Activated T-helper 17 cell treated with anti-CD3 and anti-CD28 coated beads, Interleukin-2, amount 50 U/mL, for 72 hours (primary cell): ENCODE measurements around the gene MSANTD2. TPM values are rescaled to one million over a fixed set of nuclear protein-coding genes. Genes with fewer than 3 reads are reported as not detected.

Experiments
- ATAC-seq: fragments of 150-1000 bp; cut with Tn5 transposase; replicated peaks from 2 replicates; pipeline ENCODE4 v1.10.0; 2021; ENCODE audit warnings: mild to moderate bottlenecking, moderate library complexity
- H3K27ac Mint-ChIP-seq: one replicate; pipeline ENCODE4 v1.8.0; 2022; ENCODE audit warnings: mixed read lengths
- H3K27me3 Mint-ChIP-seq: one replicate; pipeline ENCODE4 v1.8.0; 2022; ENCODE audit warnings: mixed read lengths
- H3K36me3 Mint-ChIP-seq: one replicate; pipeline ENCODE4 v1.8.0; 2022; ENCODE audit warnings: low read depth, mild to moderate bottlenecking, mixed read lengths
- H3K4me1 Mint-ChIP-seq: one replicate; pipeline ENCODE4 v1.8.0; 2022; ENCODE audit warnings: mixed read lengths
- H3K4me3 Mint-ChIP-seq: one replicate; pipeline ENCODE4 v1.8.0; 2022; ENCODE audit warnings: mild to moderate bottlenecking, mixed read lengths
- H3K9me3 Mint-ChIP-seq: one replicate; pipeline ENCODE4 v1.8.0; 2022; ENCODE audit warnings: mixed read lengths
- total RNA-seq, 2 donors: library from RNA; stranded (reverse); gene quantifications; one replicate each; pipeline ENCODE4 v1.2.3, GENCODE V29; 2022

MSANTD2 gene
- 10 to 100 TPM in 1 of 2 donors, 1 to 10 TPM in 1; 6.9 to 10.6 TPM for total RNA-seq

GRCh38 chr11:124800226-124800929, at the start of gene MSANTD2:
MSANTD2 (minus strand) TSS chr11:124800406; CDS start chr11:124800380, 26 bp downstream.
- Mint-ChIP-seq H3K4me3 (peak within 1 kb of the TSS; percentile 85), H3K36me3 (peaks cover 4% of the 10 kb centered on the region), H3K27ac (peak within 1 kb of the TSS; percentile 89), H3K4me1 (peaks cover 13% of the 10 kb centered on the region), H3K27me3 (no peaks in the 10 kb centered on the region), H3K9me3 (no peaks in the 10 kb centered on the region)
- peak; percentile 94 for ATAC-seq

GRCh38 chr11:124846070-124846673, 46.0 kb upstream of the MSANTD2 start:
- H3K27ac Mint-ChIP-seq, result no peak overlapping the region
- H3K27me3 Mint-ChIP-seq, result peaks cover 84% of the 10 kb centered on the region
- no peaks in the 10 kb centered on the region for H3K36me3 Mint-ChIP-seq
- H3K4me1 Mint-ChIP-seq, result no peaks in the 10 kb centered on the region
- H3K9me3 Mint-ChIP-seq, result no peaks in the 10 kb centered on the region
- no peak overlapping the region for H3K4me3 Mint-ChIP-seq
- ATAC-seq, result no peak

GRCh38 chr11:124844664-124845079, 44.5 kb upstream of the MSANTD2 start:
- no peak for ATAC-seq
- Mint-ChIP-seq H3K4me3 (no peak overlapping the region), H3K27ac (no peak overlapping the region), H3K36me3 (no peaks in the 10 kb centered on the region), H3K4me1 (no peaks in the 10 kb centered on the region), H3K27me3 (peaks cover 86% of the 10 kb centered on the region), H3K9me3 (no peaks in the 10 kb centered on the region)

GRCh38 chr11:124843616-124843910, 43.4 kb upstream of the MSANTD2 start:
- H3K4me3 Mint-ChIP-seq, result no peak overlapping the region
- ATAC-seq, result no peak
- no peaks in the 10 kb centered on the region for H3K4me1 Mint-ChIP-seq
- peaks cover 84% of the 10 kb centered on the region for H3K27me3 Mint-ChIP-seq
- H3K9me3 Mint-ChIP-seq, result no peaks in the 10 kb centered on the region
- no peaks in the 10 kb centered on the region for H3K36me3 Mint-ChIP-seq
- H3K27ac Mint-ChIP-seq, result no peak overlapping the region

GRCh38 chr11:124842305-124842704, 42.1 kb upstream of the MSANTD2 start:
- Mint-ChIP-seq H3K9me3 (no peaks in the 10 kb centered on the region), H3K36me3 (no peaks in the 10 kb centered on the region), H3K4me1 (no peaks in the 10 kb centered on the region), H3K27me3 (peaks cover 79% of the 10 kb centered on the region), H3K4me3 (no peak overlapping the region), H3K27ac (no peak overlapping the region)
- no peak for ATAC-seq

- H3K27ac Mint-ChIP-seq, result no peak overlapping the region
- H3K4me1 Mint-ChIP-seq, result no peaks in the 10 kb centered on the region
- H3K27me3 Mint-ChIP-seq, result peaks cover 75% of the 10 kb centered on the region
- ATAC-seq, result no peak
- no peaks in the 10 kb centered on the region for H3K36me3 Mint-ChIP-seq
- no peaks in the 10 kb centered on the region for H3K9me3 Mint-ChIP-seq
- H3K4me3 Mint-ChIP-seq, result no peak overlapping the region
These were observed 41.6 kb upstream of the MSANTD2 start for GRCh38 chr11:124841840-124842239.

GRCh38 chr11:124841201-124841600, 41.0 kb upstream of the MSANTD2 start:
- Mint-ChIP-seq H3K36me3 (no peaks in the 10 kb centered on the region), H3K27me3 (peaks cover 68% of the 10 kb centered on the region), H3K9me3 (no peaks in the 10 kb centered on the region), H3K4me3 (no peak overlapping the region), H3K4me1 (peaks cover 3% of the 10 kb centered on the region), H3K27ac (no peak overlapping the region)
- ATAC-seq, result no peak

- peak overlapping the region; percentile 53 for H3K4me3 Mint-ChIP-seq
- H3K27me3 Mint-ChIP-seq, result peaks cover 64% of the 10 kb centered on the region
- peaks cover 3% of the 10 kb centered on the region for H3K4me1 Mint-ChIP-seq
- ATAC-seq, result no peak
- H3K9me3 Mint-ChIP-seq, result no peaks in the 10 kb centered on the region
- H3K27ac Mint-ChIP-seq, result no peak overlapping the region
- no peaks in the 10 kb centered on the region for H3K36me3 Mint-ChIP-seq
These were observed 40.5 kb upstream of the MSANTD2 start for GRCh38 chr11:124840666-124841065.

GRCh38 chr11:124839972-124840621, 39.9 kb upstream of the MSANTD2 start:
- H3K27ac Mint-ChIP-seq, result no peak overlapping the region
- peak overlapping the region; percentile 53 for H3K4me3 Mint-ChIP-seq
- peaks cover 3% of the 10 kb centered on the region for H3K4me1 Mint-ChIP-seq
- peaks cover 63% of the 10 kb centered on the region for H3K27me3 Mint-ChIP-seq
- no peak for ATAC-seq
- H3K36me3 Mint-ChIP-seq, result no peaks in the 10 kb centered on the region
- H3K9me3 Mint-ChIP-seq, result no peaks in the 10 kb centered on the region

GRCh38 chr11:124839128-124839971, 39.1 kb upstream of the MSANTD2 start:
- Mint-ChIP-seq H3K27ac (no peak overlapping the region), H3K9me3 (no peaks in the 10 kb centered on the region), H3K4me3 (peak overlapping the region; percentile 53), H3K4me1 (peaks cover 3% of the 10 kb centered on the region), H3K27me3 (peaks cover 55% of the 10 kb centered on the region), H3K36me3 (no peaks in the 10 kb centered on the region)
- ATAC-seq, result no peak

GRCh38 chr11:124838805-124839127, 38.6 kb upstream of the MSANTD2 start:
- Mint-ChIP-seq H3K27me3 (peaks cover 51% of the 10 kb centered on the region), H3K9me3 (no peaks in the 10 kb centered on the region), H3K4me1 (peaks cover 3% of the 10 kb centered on the region), H3K4me3 (no peak overlapping the region), H3K27ac (no peak overlapping the region), H3K36me3 (no peaks in the 10 kb centered on the region)
- no peak for ATAC-seq

GRCh38 chr11:124837491-124837856, 37.3 kb upstream of the MSANTD2 start:
- H3K36me3 Mint-ChIP-seq, result no peaks in the 10 kb centered on the region
- H3K4me3 Mint-ChIP-seq, result peak overlapping the region; percentile 63
- H3K27me3 Mint-ChIP-seq, result peaks cover 45% of the 10 kb centered on the region
- peak; percentile 25 for ATAC-seq
- peak overlapping the region; percentile 39 for H3K27ac Mint-ChIP-seq
- no peaks in the 10 kb centered on the region for H3K9me3 Mint-ChIP-seq
- H3K4me1 Mint-ChIP-seq, result peaks cover 3% of the 10 kb centered on the region

- Mint-ChIP-seq H3K4me3 (peak overlapping the region; percentile 63), H3K9me3 (no peaks in the 10 kb centered on the region), H3K4me1 (peaks cover 3% of the 10 kb centered on the region), H3K36me3 (no peaks in the 10 kb centered on the region), H3K27me3 (peaks cover 29% of the 10 kb centered on the region), H3K27ac (peak overlapping the region; percentile 39)
- no peak for ATAC-seq
These were observed 35.7 kb upstream of the MSANTD2 start for GRCh38 chr11:124835918-124836317.

GRCh38 chr11:124834526-124835180, 34.4 kb upstream of the MSANTD2 start:
- peaks cover 17% of the 10 kb centered on the region for H3K27me3 Mint-ChIP-seq
- no peak overlapping the region for H3K27ac Mint-ChIP-seq
- H3K4me3 Mint-ChIP-seq, result no peak overlapping the region
- no peak for ATAC-seq
- peaks cover 3% of the 10 kb centered on the region for H3K4me1 Mint-ChIP-seq
- H3K9me3 Mint-ChIP-seq, result no peaks in the 10 kb centered on the region
- no peaks in the 10 kb centered on the region for H3K36me3 Mint-ChIP-seq
